PFSK-1 (cell line): ENCODE measurements around the gene ANKH.

Experiments used
- FOXP2 ChIP-seq: optimal IDR thresholded peaks from 2 replicates; pipeline ENCODE3; 2011; ENCODE audit warnings: borderline replicate concordance, control low read depth, inconsistent platforms; ENCODE audit not compliant: insufficient read depth; ENCODE audit errors: extremely low read length, extremely low read depth
- POLR2AphosphoS5 ChIP-seq: IDR thresholded peaks from 2 replicates; pipeline ENCODE4 v1.6.1; 2012; ENCODE audit warnings: low read depth, mild to moderate bottlenecking, control low read depth, low read length, moderate library complexity
- REST ChIP-seq, 2 experiments: IDR thresholded peaks; 2 replicates each; pipeline versions ENCODE4 v1.6.1 to v1.8.0; 2011 to 2012; ENCODE audit warnings: low read depth in 2 of 2, low read length in 2 of 2, control low read depth in 1 of 2, inconsistent platforms in 1 of 2, mild to moderate bottlenecking in 1 of 2, moderate library complexity in 1 of 2; ENCODE audit not compliant: insufficient read depth in 1 of 2
- SIN3A ChIP-seq: IDR thresholded peaks from 2 replicates; pipeline ENCODE4 v1.6.1; 2012; ENCODE audit warnings: mild to moderate bottlenecking, low read length, moderate library complexity, borderline replicate concordance; ENCODE audit not compliant: insufficient read depth
- TAF1 ChIP-seq: IDR thresholded peaks from 2 replicates; pipeline ENCODE4 v1.6.1; 2012; ENCODE audit warnings: low read length, control low read depth, borderline replicate concordance; ENCODE audit not compliant: insufficient read depth

The ANKH gene

GRCh38 chr5:14723701-14724132 is 147.9 kb downstream of the ANKH start:
- TF ChIP-seq TAF1 (no peak), REST (IDR thresholded peaks at IDR 0.05; ENCODE audit: insufficient read depth in 1 of 2, low read depth in 2 of 2, low read length in 2 of 2) (no peak), POLR2AphosphoS5 (no peak)

GRCh38 chr5:14722923-14723322 is 148.7 kb downstream of the ANKH start:
- TF ChIP-seq TAF1, result no peak
- no peak for TF ChIP-seq REST (IDR thresholded peaks at IDR 0.05; ENCODE audit: insufficient read depth in 1 of 2, low read depth in 2 of 2, low read length in 2 of 2)
- no peak for TF ChIP-seq POLR2AphosphoS5
- no peak for TF ChIP-seq FOXP2
- TF ChIP-seq SIN3A, result no peak

GRCh38 chr5:14721990-14722656 is 149.5 kb downstream of the ANKH start:
- TF ChIP-seq POLR2AphosphoS5 (no peak), REST (IDR thresholded peaks at IDR 0.05; ENCODE audit: insufficient read depth in 1 of 2, low read depth in 2 of 2, low read length in 2 of 2) (no peak), SIN3A (no peak), FOXP2 (no peak), TAF1 (no peak)

GRCh38 chr5:14720236-14720923 is 151.2 kb downstream of the ANKH start:
- TF ChIP-seq SIN3A, result no peak
- no peak for TF ChIP-seq REST (IDR thresholded peaks at IDR 0.05; ENCODE audit: insufficient read depth in 1 of 2, low read depth in 2 of 2, low read length in 2 of 2)
- TF ChIP-seq FOXP2, result no peak
- no peak for TF ChIP-seq TAF1
- no peak for TF ChIP-seq POLR2AphosphoS5

GRCh38 chr5:14718778-14719177 is 152.8 kb downstream of the ANKH start:
- TF ChIP-seq REST (IDR thresholded peaks at IDR 0.05; ENCODE audit: insufficient read depth in 1 of 2, low read depth in 2 of 2, low read length in 2 of 2), result no peak
- TF ChIP-seq POLR2AphosphoS5, result no peak
- TF ChIP-seq TAF1, result no peak
- no peak for TF ChIP-seq FOXP2
- TF ChIP-seq SIN3A, result no peak
